NB4 (cell line): ENCODE data around the gene SLC25A33.

Experiments used
- CTCF ChIP-seq: IDR thresholded peaks from one replicate; pipeline ENCODE4 v1.5.1; 2012; ENCODE audit warnings: low read depth, low read length
- POLR2A ChIP-seq: IDR thresholded peaks from 2 replicates; pipeline ENCODE4 v1.6.1; 2011; ENCODE audit warnings: mild to moderate bottlenecking; ENCODE audit not compliant: insufficient read length; ENCODE audit errors: extremely low read depth

DNA sequence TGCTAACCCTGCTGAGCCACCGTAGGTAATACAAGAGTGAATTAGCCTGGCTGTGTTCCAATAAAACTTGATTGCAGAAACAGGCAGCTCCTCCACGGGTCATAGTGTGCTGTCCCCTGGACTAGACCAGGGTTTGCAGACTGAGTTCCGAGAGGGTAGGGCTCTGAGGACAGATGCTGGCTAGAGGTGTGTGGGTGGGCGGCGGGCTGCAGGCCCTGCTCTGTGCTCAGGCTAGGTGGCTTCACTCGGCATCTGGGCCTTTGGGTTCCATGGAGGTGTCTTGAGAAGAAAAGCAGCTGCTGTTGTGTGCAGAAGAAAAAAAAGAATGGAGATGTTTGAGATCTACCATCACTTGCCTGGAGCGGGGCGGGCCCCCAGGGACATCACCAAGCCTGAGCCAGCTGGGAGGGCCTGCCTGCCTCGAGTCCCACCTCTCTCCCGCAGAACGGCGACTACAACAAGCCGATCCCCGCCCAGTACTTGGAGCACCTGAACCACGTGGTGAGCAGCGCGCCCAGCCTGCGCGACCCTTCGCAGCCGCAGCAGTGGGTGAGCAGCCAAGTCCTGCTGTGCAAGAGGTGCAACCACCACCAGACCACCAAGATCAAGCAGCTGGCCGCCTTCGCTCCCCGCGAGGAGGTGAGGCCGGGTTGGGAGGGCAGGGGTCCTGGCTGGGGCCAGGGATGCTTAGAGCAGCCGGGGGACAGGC lies 57.3 kb downstream of the SLC25A33 start:
- TF ChIP-seq CTCF (no peak), POLR2A (no peak)
